ENCODE data around the gene PGLYRP3. TPM values are rescaled to one million over a fixed set of nuclear protein-coding genes. Genes with fewer than 3 reads are reported as not detected.

PGLYRP3 gene
- total and polyA plus RNA-seq, 2 of the 8 experiments (the other 6 are each of a cell fraction or from before 2014, with no cell fraction given): not detected

DNA sequence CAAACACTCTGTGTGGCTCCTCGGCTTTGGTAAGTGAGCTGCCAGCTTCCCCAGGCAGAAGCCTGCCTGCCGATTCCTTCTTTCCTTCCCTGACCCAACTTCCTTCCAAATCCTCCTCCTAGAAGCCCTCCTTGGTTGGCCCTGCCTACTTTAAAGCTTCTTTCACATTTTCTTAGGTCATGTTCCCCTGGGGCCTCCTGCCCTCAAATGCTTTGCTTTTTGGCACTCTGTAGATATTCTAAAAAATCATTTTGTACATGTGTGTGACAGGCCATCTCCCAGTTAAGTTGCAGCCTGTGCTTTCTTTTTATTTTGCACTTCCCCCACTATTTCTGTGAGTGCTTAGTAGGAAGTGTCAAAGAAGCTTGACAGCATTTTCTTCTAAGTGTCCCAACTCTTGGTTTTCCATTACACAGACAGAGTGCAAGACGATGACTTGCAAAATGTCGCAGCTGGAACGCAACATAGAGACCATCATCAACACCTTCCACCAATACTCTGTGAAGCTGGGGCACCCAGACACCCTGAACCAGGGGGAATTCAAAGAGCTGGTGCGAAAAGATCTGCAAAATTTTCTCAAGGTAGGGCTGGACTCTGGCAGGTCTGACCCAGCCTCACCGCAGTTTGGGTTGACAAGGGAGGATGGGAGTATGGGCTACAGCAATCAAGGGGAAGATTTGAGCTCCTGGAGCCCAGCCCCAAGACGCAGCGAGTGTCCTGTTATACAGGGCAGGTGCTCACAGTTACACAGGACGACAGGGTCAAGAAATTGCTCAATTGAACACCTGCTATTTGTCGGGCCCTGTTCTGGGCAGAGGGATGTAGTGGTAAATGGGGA is 45.3 kb upstream of the PGLYRP3 start, which contains the start of gene S100A9:
S100A9 (plus strand) TSS at position 2 of the 838 bp plus-strand sequence; CDS start at position 432, 430 bp downstream.
- Histone ChIP-seq H2BK20ac (ENCODE audit: low read length) (no peak within 1 kb of the TSS), H3K79me1 (ENCODE audit: low read depth, low read length) (no peaks in the 10 kb centered on the region), H3K27me3 (replicated peaks in 1 of 4; ENCODE audit: control insufficient read depth in 3 of 4, extremely low read depth in 1 of 4, insufficient read depth in 3 of 4, low read length in 3 of 4) (no peaks in the 10 kb centered on the region), H4K91ac (replicated peaks; ENCODE audit: insufficient read length, low read length) (no peak within 1 kb of the TSS), H3K4me3 (ENCODE audit: extremely low read depth in 1 of 4, insufficient read depth in 2 of 4, low read depth in 3 of 4, low read length in 4 of 4) (no peak within 1 kb of the TSS), H2BK12ac (ENCODE audit: low read depth, low read length) (no peak within 1 kb of the TSS), H3K4ac (replicated peaks; ENCODE audit: insufficient read length, low read depth, low read length) (peak within 1 kb of the TSS; percentile 16), H2BK120ac (replicated peaks; ENCODE audit: low read depth, low read length) (no peak within 1 kb of the TSS), H3K4me1 (replicated peaks in 1 of 4; ENCODE audit: control insufficient read depth in 3 of 4, insufficient read depth in 4 of 4, low read length in 3 of 4) (no peaks in the 10 kb centered on the region; a peak in 1 of 7 replicates), H2BK5ac (ENCODE audit: low read depth, low read length) (no peak within 1 kb of the TSS), H3K36me3 (ENCODE audit: control insufficient read depth in 2 of 4, insufficient read depth in 4 of 4, low read length in 3 of 4) (no peaks in the 10 kb centered on the region), H3K9me3 (ENCODE audit: insufficient read depth in 2 of 2, low read depth in 1 of 2, low read length in 1 of 2) (no peaks in the 10 kb centered on the region), H4K20me1 (replicated peaks in 1 of 2; ENCODE audit: control insufficient read depth in 1 of 2, insufficient read depth in 2 of 2, low read length in 2 of 2) (no peaks in the 10 kb centered on the region), H2AFZ (ENCODE audit: low read length) (no peak within 1 kb of the TSS), H2BK15ac (ENCODE audit: low read length) (0 out of 2 replicates have a peak within 1 kb of the TSS, but pooled peaks have one; percentile 8), H3K79me2 (ENCODE audit: control insufficient read depth in 1 of 2, insufficient read depth in 2 of 2, low read length in 2 of 2) (no peaks in the 10 kb centered on the region), H3K23ac (ENCODE audit: insufficient read length) (no peak within 1 kb of the TSS), H3K14ac (ENCODE audit: insufficient read length) (no peak within 1 kb of the TSS), H3K4me2 (ENCODE audit: insufficient read depth in 1 of 2, low read depth in 2 of 2, low read length in 2 of 2) (no peak within 1 kb of the TSS), H4K8ac (ENCODE audit: extremely low read depth, insufficient read depth, low read length) (peak within 1 kb of the TSS; percentile 53; the same call in 1 of the 2 replicates), H3K18ac (ENCODE audit: extremely low read depth, low read length) (no peak within 1 kb of the TSS), H4K5ac (ENCODE audit: insufficient read length, low read depth, low read length) (no peak within 1 kb of the TSS), H3K27ac (ENCODE audit: low read depth, low read length) (no peak within 1 kb of the TSS), H3K23me2 (ENCODE audit: low read depth, low read length) (no peaks in the 10 kb centered on the region; the same call in 1 of the 2 replicates), H3K9ac (replicated peaks in 1 of 4; ENCODE audit: extremely low read depth in 1 of 4, low read depth in 3 of 4, low read length in 3 of 4) (no peak within 1 kb of the TSS), H2AK5ac (ENCODE audit: low read depth, low read length) (no peak within 1 kb of the TSS), H3K56ac (replicated peaks; ENCODE audit: insufficient read length, low read depth, low read length) (no peak within 1 kb of the TSS)
- FAIRE-seq (no peak), DNase-seq (ENCODE audit: low read depth in 1 of 2, low spot score in 2 of 2) (no peak)
- POLR2A ChIA-PET (ENCODE audit: partially characterized antibody): no interaction called here
- 92% methylated on average over 11 of the region's 11 CpGs; no CpG with 5 or more reads in 1 of the 2 experiments for WGBS, 2 experiments (ENCODE audit: extremely low coverage in 1 of 2, insufficient coverage in 1 of 2, insufficient read length in 1 of 2, insufficient replicate concordance in 2 of 2, low coverage in 1 of 2, low lambda C conversion rate in 2 of 2, missing lambda C conversion rate in 1 of 2)
- CTCF ChIA-PET (ENCODE audit: partially characterized antibody): interaction anchor here (1.0 to 2.6 kb wide), 9 partner anchors 15 to 153 kb away, joined by 3 to 32 read pairs (median 4); no protein-coding TSS in a partner anchor
- TF ChIP-seq SP2 (IDR thresholded peaks at IDR 0.05; ENCODE audit: low read length) (no peak), CHD2 (IDR thresholded peaks at IDR 0.05; ENCODE audit: low read length) (no peak), JUN (IDR thresholded peaks at IDR 0.05; ENCODE audit: low read depth, low read length) (no peak), FOSL1 (IDR thresholded peaks at IDR 0.05; ENCODE audit: insufficient read depth, low read depth, low read length) (no peak), KDM4A (IDR thresholded peaks at IDR 0.05; ENCODE audit: low read depth, low read length, severe bottlenecking) (no peak), GABPA (IDR thresholded peaks at IDR 0.05; ENCODE audit: borderline replicate concordance, insufficient read depth, low read length) (no peak), EGR1 (IDR thresholded peaks at IDR 0.05; ENCODE audit: borderline replicate concordance, low read depth, low read length) (no peak), SP1 (IDR thresholded peaks at IDR 0.05; ENCODE audit: low read depth, low read length) (no peak), ZNF274 (IDR thresholded peaks at IDR 0.05; ENCODE audit: borderline replicate concordance, extremely low read depth, low read length) (no peak), GTF2F1 (IDR thresholded peaks at IDR 0.05; ENCODE audit: borderline replicate concordance, low read depth, low read length) (no peak), SAP30 (IDR thresholded peaks at IDR 0.05; ENCODE audit: insufficient read depth, insufficient replicate concordance, low read length) (no peak), POLR2AphosphoS5 (IDR thresholded peaks at IDR 0.05; ENCODE audit: low read depth, low read length) (no peak)

All from H1 (cell line).